ENCODE measurements around the gene ACVR1C. TPM values are rescaled to one million over a fixed set of nuclear protein-coding genes. Genes with fewer than 3 reads are reported as not detected.

Gene ACVR1C
- total RNA-seq = 1 to 10 TPM; 1.6 to 1.9 TPM

- CTCF ChIA-PET = interaction anchor here (0.6 to 2.9 kb wide), 45 partner anchors 8 to 383 kb away, joined by 3 to 42 read pairs (median 4); no protein-coding TSS in a partner anchor
- Mint-ChIP-seq H3K4me3 (peak within 1 kb of the TSS; percentile 87), H3K4me1 (peaks cover 29% of the 10 kb centered on the region), H3K9me3 (no peaks in the 10 kb centered on the region), H3K36me3 (ENCODE audit: low read depth) (no peaks in the 10 kb centered on the region), H3K27ac (peak within 1 kb of the TSS; percentile 24), H3K27me3 (peaks cover 10% of the 10 kb centered on the region)
- DNase-seq = peak; percentile 71
- POLR2A ChIA-PET = interaction anchor here (0.5 to 1.1 kb wide), 7 partner anchors 182 to 819 kb away, joined by 3 read pairs; no protein-coding TSS in a partner anchor
Measured at GRCh38 chr2:157628477-157629415, at the start of gene ACVR1C. TSS of gene ACVR1C (minus strand) at chr2:157628864. CDS start at chr2:157628644, 220 bp downstream.

- Mint-ChIP-seq H3K4me1 (no peaks in the 10 kb centered on the region), H3K27ac (no peak overlapping the region), H3K36me3 (ENCODE audit: low read depth) (no peaks in the 10 kb centered on the region), H3K4me3 (no peak overlapping the region), H3K9me3 (no peaks in the 10 kb centered on the region), H3K27me3 (peaks cover 3% of the 10 kb centered on the region)
- ChIA-PET POLR2A (no interaction called here), CTCF (interaction anchor here (0.7 kb wide), 1 partner anchor 174 kb away, joined by 3 read pairs; no protein-coding TSS in a partner anchor)
- DNase-seq = no peak
Measured at GRCh38 chr2:157677941-157678340, 49.3 kb upstream of the ACVR1C start.

GRCh38 chr2:157672129-157672528 lies 43.5 kb upstream of the ACVR1C start:
- Mint-ChIP-seq H3K9me3 (no peaks in the 10 kb centered on the region), H3K27me3 (no peaks in the 10 kb centered on the region), H3K4me1 (no peaks in the 10 kb centered on the region), H3K27ac (no peak overlapping the region), H3K36me3 (ENCODE audit: low read depth) (no peaks in the 10 kb centered on the region), H3K4me3 (no peak overlapping the region)
- POLR2A ChIA-PET = no interaction called here
- CTCF ChIA-PET = no interaction called here
- no peak for DNase-seq

- Mint-ChIP-seq H3K4me3 (no peak overlapping the region), H3K27me3 (no peaks in the 10 kb centered on the region), H3K4me1 (no peaks in the 10 kb centered on the region), H3K27ac (no peak overlapping the region), H3K36me3 (ENCODE audit: low read depth) (no peaks in the 10 kb centered on the region), H3K9me3 (no peaks in the 10 kb centered on the region)
- ChIA-PET CTCF (no interaction called here), POLR2A (no interaction called here)
- DNase-seq = no peak
Measured at GRCh38 chr2:157662401-157662800, 33.7 kb upstream of the ACVR1C start.

- DNase-seq = no peak
- Mint-ChIP-seq H3K4me1 (no peaks in the 10 kb centered on the region), H3K27ac (no peak overlapping the region), H3K9me3 (no peaks in the 10 kb centered on the region), H3K4me3 (no peak overlapping the region), H3K27me3 (no peaks in the 10 kb centered on the region), H3K36me3 (ENCODE audit: low read depth) (no peaks in the 10 kb centered on the region)
- ChIA-PET POLR2A (no interaction called here), CTCF (no interaction called here)
Measured at GRCh38 chr2:157661776-157662175, 33.1 kb upstream of the ACVR1C start.

- CTCF ChIA-PET = no interaction called here
- H3K36me3 Mint-ChIP-seq (ENCODE audit: low read depth) = no peaks in the 10 kb centered on the region
- no peak for DNase-seq
Measured at GRCh38 chr2:157657858-157658257, 29.2 kb upstream of the ACVR1C start.

GRCh38 chr2:157657101-157657500 lies 28.4 kb upstream of the ACVR1C start:
- Mint-ChIP-seq H3K4me3 (no peak overlapping the region), H3K27me3 (no peaks in the 10 kb centered on the region), H3K4me1 (no peaks in the 10 kb centered on the region), H3K27ac (no peak overlapping the region), H3K36me3 (ENCODE audit: low read depth) (no peaks in the 10 kb centered on the region), H3K9me3 (no peaks in the 10 kb centered on the region)
- ChIA-PET CTCF (interaction anchor here (0.8 to 1.3 kb wide), 2 partner anchors 28 to 355 kb away, joined by 3 read pairs; no protein-coding TSS in a partner anchor), POLR2A (no interaction called here)
- no peak for DNase-seq

More at GRCh38 chr2:157657858-157658257, 29.2 kb upstream of the ACVR1C start:
- POLR2A ChIA-PET = no interaction called here
- H3K4me3 Mint-ChIP-seq = no peak overlapping the region
- no peaks in the 10 kb centered on the region for H3K27me3 Mint-ChIP-seq
- H3K4me1 Mint-ChIP-seq = no peaks in the 10 kb centered on the region
- H3K27ac Mint-ChIP-seq = no peak overlapping the region
- H3K9me3 Mint-ChIP-seq = no peaks in the 10 kb centered on the region

GRCh38 chr2:157644776-157645175 lies 16.1 kb upstream of the ACVR1C start:
- H3K36me3 Mint-ChIP-seq (ENCODE audit: low read depth) = no peaks in the 10 kb centered on the region
- POLR2A ChIA-PET = interaction anchor here (1.0 kb wide), 1 partner anchor 115 kb away, joined by 3 read pairs; no protein-coding TSS in a partner anchor
- DNase-seq = no peak

GRCh38 chr2:157631861-157632260 lies 3.2 kb upstream of the ACVR1C start:
- DNase-seq = no peak
- H3K4me1 Mint-ChIP-seq = peaks cover 12% of the 10 kb centered on the region
- no peaks in the 10 kb centered on the region for H3K36me3 Mint-ChIP-seq (ENCODE audit: low read depth)
- no peaks in the 10 kb centered on the region for H3K9me3 Mint-ChIP-seq
- no peak overlapping the region for H3K4me3 Mint-ChIP-seq
- peaks cover 9% of the 10 kb centered on the region for H3K27me3 Mint-ChIP-seq
- H3K27ac Mint-ChIP-seq = no peak overlapping the region
- CTCF ChIA-PET = no interaction called here
- POLR2A ChIA-PET = no interaction called here

More at GRCh38 chr2:157644776-157645175, 16.1 kb upstream of the ACVR1C start:
- Mint-ChIP-seq H3K4me1 (no peaks in the 10 kb centered on the region), H3K27me3 (peaks cover 3% of the 10 kb centered on the region), H3K9me3 (no peaks in the 10 kb centered on the region), H3K4me3 (no peak overlapping the region), H3K27ac (no peak overlapping the region)
- CTCF ChIA-PET = no interaction called here

GRCh38 chr2:157627594-157628476 lies 829 bp downstream of the ACVR1C start:
- CTCF ChIA-PET = interaction anchor here (0.6 to 2.9 kb wide), 31 partner anchors 9 to 384 kb away, joined by 3 to 42 read pairs (median 4); partner anchors contain the start of gene ACVR1
- no peaks in the 10 kb centered on the region for H3K36me3 Mint-ChIP-seq (ENCODE audit: low read depth)
- POLR2A ChIA-PET = interaction anchor here (0.5 to 1.5 kb wide), 5 partner anchors 187 to 820 kb away, joined by 3 to 6 read pairs (median 3); no protein-coding TSS in a partner anchor
- H3K4me3 Mint-ChIP-seq = peak overlapping the region; percentile 78
- H3K27ac Mint-ChIP-seq = no peak overlapping the region
- peak; percentile 30 for DNase-seq
- peaks cover 2% of the 10 kb centered on the region for H3K9me3 Mint-ChIP-seq
- H3K4me1 Mint-ChIP-seq = peaks cover 29% of the 10 kb centered on the region
- H3K27me3 Mint-ChIP-seq = peaks cover 10% of the 10 kb centered on the region

- Mint-ChIP-seq H3K27ac (no peak overlapping the region), H3K9me3 (peaks cover 2% of the 10 kb centered on the region), H3K27me3 (peaks cover 10% of the 10 kb centered on the region), H3K4me3 (no peak overlapping the region), H3K4me1 (peaks cover 29% of the 10 kb centered on the region), H3K36me3 (ENCODE audit: low read depth) (no peaks in the 10 kb centered on the region)
- DNase-seq = no peak
- ChIA-PET CTCF (interaction anchor here (0.6 to 1.9 kb wide), 4 partner anchors 35 to 386 kb away, joined by 3 to 8 read pairs (median 4); no protein-coding TSS in a partner anchor), POLR2A (no interaction called here)
Measured at GRCh38 chr2:157625296-157625695, 3.4 kb downstream of the ACVR1C start.

GRCh38 chr2:157620956-157621355 lies 7.7 kb downstream of the ACVR1C start:
- Mint-ChIP-seq H3K36me3 (ENCODE audit: low read depth) (no peaks in the 10 kb centered on the region), H3K27ac (no peak overlapping the region), H3K4me1 (peaks cover 13% of the 10 kb centered on the region), H3K4me3 (no peak overlapping the region), H3K9me3 (peaks cover 2% of the 10 kb centered on the region), H3K27me3 (peaks cover 6% of the 10 kb centered on the region)
- POLR2A ChIA-PET = no interaction called here
- CTCF ChIA-PET = interaction anchor here (1.3 kb wide), 1 partner anchor 8 kb away, joined by 7 read pairs; no protein-coding TSS in a partner anchor
- no peak for DNase-seq
